ENCODE data around the gene ZNF320. TPM values are rescaled to one million over a fixed set of nuclear protein-coding genes. Genes with fewer than 3 reads are reported as not detected.
"Not testable (repeated sequence)": the region's sequence is repeated elsewhere in the genome, so short reads cannot be mapped to it uniquely, and the experiment has no call there.

ZNF320 gene
- total RNA-seq, 1 experiment from 2014 or later, result 25.4 TPM

- no peaks in the 10 kb centered on the region; the same call in 1 of the 2 replicates for H3K27me3 Mint-ChIP-seq (ENCODE audit: low read depth)
- CTCF ChIA-PET, result interaction anchor here (0.7 kb wide), 1 partner anchor 109 kb away, joined by 3 read pairs; no protein-coding TSS in a partner anchor
- no peak for TF ChIP-seq JUN (CRISPR knock-in tag; IDR thresholded peaks at IDR 0.05)
- no peak for TF ChIP-seq PREB (CRISPR knock-in tag; IDR thresholded peaks at IDR 0.05; ENCODE audit: borderline replicate concordance)
- TF ChIP-seq GRHL2 (CRISPR knock-in tag; IDR thresholded peaks at IDR 0.05; ENCODE audit: insufficient replicate concordance, severe bottlenecking), result no peak
- no peak for TF ChIP-seq E2F1 (CRISPR knock-in tag; IDR thresholded peaks at IDR 0.05)
- no peak for TF ChIP-seq ZMAT4 (CRISPR knock-in tag; IDR thresholded peaks at IDR 0.05)
- TF ChIP-seq NFYB (CRISPR knock-in tag; conservative IDR thresholded peaks at IDR 0.05; ENCODE audit: low read depth), result no peak
- no peak for TF ChIP-seq TP53 (CRISPR knock-in tag; IDR thresholded peaks at IDR 0.05)
- no peak for TF ChIP-seq SMAD3 (CRISPR knock-in tag; IDR thresholded peaks at IDR 0.05; ENCODE audit: borderline replicate concordance)
- TF ChIP-seq STAT6 (CRISPR knock-in tag; conservative IDR thresholded peaks at IDR 0.05; ENCODE audit: low read depth), result no peak
- no peak for TF ChIP-seq GABPB1 (CRISPR knock-in tag; IDR thresholded peaks at IDR 0.05)
- no peak for TF ChIP-seq NR3C1 (CRISPR knock-in tag; conservative IDR thresholded peaks at IDR 0.05; ENCODE audit: low read depth)
- no peak for TF ChIP-seq SP1 (CRISPR knock-in tag; conservative IDR thresholded peaks at IDR 0.05)
- no peak for TF ChIP-seq GTF2I (CRISPR knock-in tag; conservative IDR thresholded peaks at IDR 0.05)
- no peak for TF ChIP-seq ESRRA (CRISPR knock-in tag; IDR thresholded peaks at IDR 0.05; ENCODE audit: borderline replicate concordance)
- no peak for TF ChIP-seq ZNF671 (CRISPR knock-in tag; IDR thresholded peaks at IDR 0.05)
- DNase-seq (ENCODE audit: low spot score) (no peak), ATAC-seq (no peak)
- POLR2A ChIA-PET, result no interaction called here
- no peak overlapping the region for H3K4me3 Mint-ChIP-seq
- no peaks in the 10 kb centered on the region for H3K4me1 Mint-ChIP-seq
- H3K36me3 Mint-ChIP-seq, result peaks cover 53% of the 10 kb centered on the region
- no peak overlapping the region for H3K27ac Mint-ChIP-seq
- peaks cover 19% of the 10 kb centered on the region for H3K9me3 Mint-ChIP-seq
These were observed 13.2 kb upstream of the ZNF320 start for GRCh38 chr19:52910648-52911047.

GRCh38 chr19:52904052-52904780, 6.8 kb upstream of the ZNF320 start:
- ATAC-seq; POLR2A ChIA-PET; H3K27me3 Mint-ChIP-seq (ENCODE audit: low read depth); CTCF ChIA-PET; H3K4me3 Mint-ChIP-seq; DNase-seq (ENCODE audit: low spot score); H3K27ac Mint-ChIP-seq: not testable (repeated sequence)
- peaks cover 18% of the 10 kb centered on the region; the same call in 1 of the 2 replicates for H3K4me1 Mint-ChIP-seq
- peaks cover 28% of the 10 kb centered on the region for H3K36me3 Mint-ChIP-seq
- peaks cover 23% of the 10 kb centered on the region for H3K9me3 Mint-ChIP-seq

- peaks cover 31% of the 10 kb centered on the region for H3K4me1 Mint-ChIP-seq
- peaks cover 16% of the 10 kb centered on the region for H3K9me3 Mint-ChIP-seq
- H3K4me3 Mint-ChIP-seq, result no peak overlapping the region
- peak overlapping the region; percentile 37 for H3K27ac Mint-ChIP-seq
- ChIA-PET POLR2A (no interaction called here), CTCF (interaction anchor here (1.2 kb wide), 1 partner anchor 118 kb away, joined by 5 read pairs; no protein-coding TSS in a partner anchor)
- peaks cover 15% of the 10 kb centered on the region for H3K36me3 Mint-ChIP-seq
- no peaks in the 10 kb centered on the region for H3K27me3 Mint-ChIP-seq (ENCODE audit: low read depth)
- DNase-seq (ENCODE audit: low spot score), result no peak
- no peak for ATAC-seq
- TF ChIP-seq ZNF425 (CRISPR knock-in tag; conservative IDR thresholded peaks at IDR 0.05) (no peak), JAZF1 (CRISPR knock-in tag; IDR thresholded peaks at IDR 0.05) (no peak), ZNF512 (CRISPR knock-in tag; IDR thresholded peaks at IDR 0.05; ENCODE audit: borderline replicate concordance) (no peak), GABPB1 (CRISPR knock-in tag; IDR thresholded peaks at IDR 0.05) (no peak), TP53 (CRISPR knock-in tag; IDR thresholded peaks at IDR 0.05) (no peak), EMX1 (CRISPR knock-in tag; IDR thresholded peaks at IDR 0.05) (no peak), TCF7 (CRISPR knock-in tag; IDR thresholded peaks at IDR 0.05; ENCODE audit: low read depth) (no peak), E2F5 (CRISPR knock-in tag; IDR thresholded peaks at IDR 0.05) (no peak)
These were observed 4.4 kb upstream of the ZNF320 start for GRCh38 chr19:52901842-52902241.
